ENCODE results near the gene CFAP141.
"Not testable (repeated sequence)": the region's sequence is repeated elsewhere in the genome, so short reads cannot be mapped to it uniquely, and the experiment has no call there.

CFAP141 gene

DNA sequence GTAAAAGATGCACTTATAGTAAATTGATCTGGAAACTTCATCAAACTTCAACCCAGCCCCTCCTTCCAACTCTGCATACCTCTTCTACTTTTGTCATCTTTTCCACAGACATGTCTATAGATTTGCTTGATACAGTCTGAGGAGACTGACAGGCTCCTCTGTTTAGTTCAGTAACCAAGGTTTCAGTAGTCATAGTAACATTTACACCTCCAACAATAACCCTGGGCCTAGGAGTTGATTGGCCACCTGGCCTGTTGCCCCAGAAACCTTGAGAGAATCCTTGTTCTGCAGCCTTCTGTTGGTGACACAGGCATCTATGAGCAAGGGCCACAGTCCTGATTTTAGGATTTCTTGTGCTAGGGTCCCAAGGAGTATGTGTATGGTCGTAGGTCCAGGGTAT, at the start of gene CFAP141:
TSS of gene CFAP141 (minus strand) at position 138 of the 400 bp plus-strand sequence. CDS start at position 112, 26 bp downstream.
- no peak for DNase-seq (ENCODE audit: low read depth in 2 of 3, low spot score in 1 of 3)

- no peak for DNase-seq (ENCODE audit: low read depth in 2 of 3, low spot score in 1 of 3)
Observed at GRCh38 chr1:154253671-154254070, 47.5 kb upstream of the CFAP141 start.

DNA sequence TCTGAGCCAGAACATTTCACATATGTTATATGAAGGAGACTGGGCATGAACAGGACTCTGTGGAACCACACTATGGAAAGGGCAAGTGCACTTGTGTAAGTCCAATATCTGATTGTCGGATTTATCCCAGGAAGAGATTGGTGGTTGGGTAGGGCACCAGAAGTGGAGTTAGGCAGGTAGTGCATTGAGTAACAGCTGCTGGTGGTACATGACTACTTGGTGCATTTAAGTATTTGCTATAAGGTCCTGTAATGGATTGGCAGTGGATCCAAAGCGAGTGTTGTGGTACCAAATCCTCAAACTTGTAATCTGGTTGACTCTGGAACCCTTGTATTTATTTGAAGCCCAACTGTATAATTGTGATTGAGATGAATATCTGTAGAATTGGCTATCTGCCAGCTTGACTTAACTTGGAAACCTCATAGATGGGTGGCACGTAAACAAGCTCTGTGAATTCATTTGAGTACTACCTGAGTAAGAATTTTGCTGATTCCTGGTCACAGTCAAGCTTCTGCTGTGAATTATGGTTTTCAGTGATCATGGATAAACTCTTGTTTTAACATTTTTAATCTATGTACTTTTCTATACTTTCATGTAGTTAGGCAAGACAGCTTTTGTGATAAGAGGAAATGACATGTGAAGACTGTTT, 35.7 kb upstream of the CFAP141 start:
- DNase-seq (ENCODE audit: low read depth in 2 of 3, low spot score in 1 of 3), result no peak

- DNase-seq (ENCODE audit: low read depth in 2 of 3, low spot score in 1 of 3), result no peak
Observed at GRCh38 chr1:154240294-154240833, 34.2 kb upstream of the CFAP141 start.

- DNase-seq (ENCODE audit: low read depth in 2 of 3, low spot score in 1 of 3), result no peak
Observed at GRCh38 chr1:154239491-154239890, 33.4 kb upstream of the CFAP141 start.

GRCh38 chr1:154237880-154238506, 31.9 kb upstream of the CFAP141 start:
- no peak for DNase-seq (ENCODE audit: low read depth in 2 of 3, low spot score in 1 of 3)

DNA sequence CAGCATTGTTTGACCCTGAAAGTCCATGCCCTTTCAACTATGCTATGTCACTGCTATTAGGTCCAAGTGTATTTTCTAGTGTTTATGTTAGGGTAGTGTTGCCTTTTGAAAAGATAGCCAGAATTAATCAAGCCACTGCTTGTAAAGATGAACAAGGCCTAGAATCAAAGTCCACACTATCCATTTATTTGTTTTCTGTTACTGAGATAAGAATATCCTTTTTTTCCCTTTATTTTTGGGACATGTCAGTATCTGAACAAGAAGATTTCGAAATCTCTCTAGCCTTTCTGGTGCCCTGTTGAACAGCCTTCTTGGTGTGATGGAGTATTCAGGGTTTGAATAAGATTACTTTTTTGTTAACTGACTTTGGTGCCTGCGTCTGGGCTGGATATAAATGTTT, 31.3 kb upstream of the CFAP141 start:
- no peak for DNase-seq (ENCODE audit: low read depth in 2 of 3, low spot score in 1 of 3)

GRCh38 chr1:154236855-154237254, 30.7 kb upstream of the CFAP141 start:
- DNase-seq (ENCODE audit: low read depth in 2 of 3, low spot score in 1 of 3), result no peak

GRCh38 chr1:154233127-154233526, 27.0 kb upstream of the CFAP141 start:
- DNase-seq (ENCODE audit: low read depth in 2 of 3, low spot score in 1 of 3), result not testable (repeated sequence)

DNA sequence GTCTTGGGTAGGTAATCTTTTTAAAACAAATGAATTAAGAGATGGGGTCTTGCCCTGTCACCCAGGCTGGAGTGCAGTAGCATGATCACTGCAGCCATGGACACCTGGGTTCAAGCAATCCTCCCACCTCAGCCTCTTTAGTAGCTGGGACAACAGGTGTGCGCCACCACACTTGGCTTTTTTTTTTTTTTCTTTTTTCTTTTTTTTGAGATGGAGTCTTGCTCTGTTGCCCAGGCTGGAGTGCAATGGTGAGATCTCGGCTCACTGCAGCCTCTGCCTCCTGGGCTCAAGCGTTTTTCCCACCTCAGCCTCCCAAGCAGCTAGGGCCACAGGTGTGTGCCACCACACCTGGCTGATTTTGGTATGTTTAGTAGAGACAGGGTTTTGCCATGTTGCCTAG, 25.0 kb upstream of the CFAP141 start:
- not testable (repeated sequence) for DNase-seq (ENCODE audit: low read depth in 2 of 3, low spot score in 1 of 3)

GRCh38 chr1:154225370-154225769, 19.2 kb upstream of the CFAP141 start:
- no peak for DNase-seq (ENCODE audit: low read depth in 2 of 3, low spot score in 1 of 3)

DNA sequence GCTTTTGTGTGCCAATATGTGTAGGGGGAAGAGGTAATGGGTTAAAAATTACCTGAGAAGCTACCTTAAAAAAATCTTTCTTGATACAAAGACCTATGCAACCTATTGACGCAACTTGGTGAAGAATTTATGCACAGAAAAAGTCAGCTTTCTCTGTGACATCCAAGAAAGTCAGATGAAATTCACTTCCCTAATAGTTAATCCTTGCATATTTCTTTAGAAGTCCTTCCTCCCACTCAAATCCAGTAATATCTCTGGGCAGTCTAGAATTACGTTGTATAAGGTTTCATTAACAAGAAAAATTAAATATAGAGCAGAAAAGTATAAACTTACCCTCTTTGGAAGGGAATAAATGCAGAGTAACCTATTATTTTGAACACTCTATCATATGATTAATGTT, 17.5 kb upstream of the CFAP141 start:
- DNase-seq (ENCODE audit: low read depth in 2 of 3, low spot score in 1 of 3), result no peak

- no peak for DNase-seq (ENCODE audit: low read depth in 2 of 3, low spot score in 1 of 3)
Observed at GRCh38 chr1:154222918-154223317, 16.8 kb upstream of the CFAP141 start.

- no peak for DNase-seq (ENCODE audit: low read depth in 2 of 3, low spot score in 1 of 3)
Observed at GRCh38 chr1:154222518-154222917, 16.4 kb upstream of the CFAP141 start.

DNA sequence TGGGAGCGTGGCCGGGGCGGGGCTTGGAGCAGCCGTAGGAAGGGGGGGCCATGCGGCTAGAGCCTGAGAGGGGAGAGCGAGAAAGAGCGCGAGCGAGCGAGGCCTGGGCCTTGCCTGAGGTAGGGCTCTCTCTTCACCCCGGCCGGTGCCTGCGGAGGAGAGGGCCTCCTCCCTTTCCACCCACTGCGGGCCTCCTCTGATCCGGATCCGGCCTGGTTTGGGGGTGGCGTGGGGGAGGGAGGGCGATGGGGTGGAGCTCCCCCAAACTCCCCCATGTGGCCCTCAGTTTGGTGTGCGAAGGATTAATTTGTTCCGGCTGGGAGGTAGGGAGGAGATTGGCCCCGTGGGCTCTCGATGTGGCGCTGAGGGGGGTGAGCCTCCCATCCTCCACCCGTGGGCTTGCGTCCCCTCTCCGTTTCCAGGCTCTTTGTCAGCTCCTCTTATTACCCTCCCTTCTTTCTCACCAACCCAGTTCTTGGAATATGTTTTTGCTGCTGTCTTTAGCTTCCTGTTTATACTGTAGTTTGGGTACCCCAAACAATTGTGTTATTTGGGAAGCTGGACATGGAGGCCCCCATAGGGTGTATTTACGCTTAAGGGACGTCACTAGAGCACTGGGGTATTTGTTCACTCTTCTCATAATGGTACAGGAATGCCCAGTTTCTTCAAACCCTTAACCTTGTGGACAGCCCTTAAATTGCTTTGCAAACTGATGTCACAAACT, 15.3 kb upstream of the CFAP141 start:
- DNase-seq (ENCODE audit: low read depth in 2 of 3, low spot score in 1 of 3), result peak; percentile 41 to 47 (median 42)

- DNase-seq (ENCODE audit: low read depth in 2 of 3, low spot score in 1 of 3), result no peak
Observed at GRCh38 chr1:154220970-154221277, 14.8 kb upstream of the CFAP141 start.

DNA sequence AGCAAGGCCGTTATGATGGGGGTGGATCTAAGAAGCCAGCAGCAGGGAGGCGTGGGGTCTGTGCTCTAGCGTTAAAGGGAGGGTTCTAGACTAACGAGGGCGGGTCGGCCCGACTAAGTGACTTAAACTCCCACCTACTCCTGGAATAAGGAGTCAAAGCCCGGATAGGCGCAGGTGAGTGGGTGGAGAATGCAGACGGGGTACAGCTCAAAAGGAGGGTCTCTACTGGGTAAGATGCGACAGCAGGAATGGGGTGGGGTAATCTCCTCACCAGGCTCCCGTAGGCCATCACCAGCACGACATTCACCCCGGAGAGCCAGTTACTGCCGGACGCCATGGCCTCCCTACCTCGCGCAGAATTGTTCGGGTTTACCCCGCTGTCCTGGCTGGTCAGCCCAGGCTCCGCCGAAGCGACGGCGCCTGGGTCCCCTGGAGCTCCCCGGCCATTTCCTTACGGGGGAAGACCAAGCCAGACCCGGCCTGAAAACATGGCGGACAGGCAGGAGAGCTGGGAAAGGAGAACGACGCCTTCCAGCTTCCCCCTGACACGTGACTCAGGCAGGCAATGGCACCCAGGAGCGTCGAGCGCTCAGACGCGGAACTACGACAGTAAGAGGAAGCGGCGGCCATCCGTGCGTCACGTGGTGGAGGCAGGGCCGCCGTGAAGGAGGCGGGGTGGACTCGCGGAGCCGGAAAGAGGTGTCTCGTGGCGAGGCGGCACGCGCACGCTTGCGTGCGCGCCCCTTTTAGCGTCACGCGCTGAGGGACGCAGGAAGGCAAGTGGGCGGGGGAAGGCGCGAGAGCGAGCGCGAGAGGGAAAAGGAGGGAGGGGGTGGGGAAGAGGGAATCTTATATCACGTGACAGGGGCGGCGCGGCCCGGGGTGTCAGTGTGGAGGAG, 14.2 kb upstream of the CFAP141 start, which contains the start of gene UBAP2L:
TSS of gene UBAP2L (plus strand) at position 885 of the 899 bp plus-strand sequence. CDS start 4,169 bp downstream, outside the sequence.
- DNase-seq (ENCODE audit: low read depth in 2 of 3, low spot score in 1 of 3), result peak; percentile 96 to 99 (median 98)

- DNase-seq (ENCODE audit: low read depth in 2 of 3, low spot score in 1 of 3), result no peak
Observed at GRCh38 chr1:154219541-154219940, 13.4 kb upstream of the CFAP141 start.

DNA sequence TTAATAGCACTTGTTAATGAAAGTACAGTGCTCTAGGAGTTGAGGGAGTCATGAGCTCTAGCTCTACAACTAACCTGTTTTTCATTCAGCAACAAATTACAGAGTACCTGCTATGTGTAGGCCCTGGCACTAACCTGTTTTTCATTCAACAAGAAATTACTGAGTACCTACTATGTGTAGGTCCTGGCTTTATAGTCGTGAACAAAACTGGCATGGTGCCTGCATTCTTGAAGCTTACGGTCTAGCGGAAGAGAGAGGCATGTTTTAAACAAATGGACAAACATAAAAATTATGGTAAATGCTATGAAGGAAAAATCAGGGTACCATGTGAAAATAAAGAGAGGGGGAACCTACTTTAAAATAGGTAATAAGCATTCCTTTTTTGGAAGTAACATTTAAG, 12.4 kb upstream of the CFAP141 start:
- DNase-seq (ENCODE audit: low read depth in 2 of 3, low spot score in 1 of 3), result no peak

- DNase-seq (ENCODE audit: low read depth in 2 of 3, low spot score in 1 of 3), result no peak
Observed at GRCh38 chr1:154213274-154213673, 7.1 kb upstream of the CFAP141 start.

GRCh38 chr1:154212083-154212482, 6.0 kb upstream of the CFAP141 start:
- no peak for DNase-seq (ENCODE audit: low read depth in 2 of 3, low spot score in 1 of 3)
